ENCODE results near the gene FOXP1. TPM values are rescaled to one million over a fixed set of nuclear protein-coding genes. Genes with fewer than 3 reads are reported as not detected.

The FOXP1 gene
- total and polyA plus RNA-seq, 3 experiments from 2014 or later = 142 to 185 (median 147) TPM

GRCh38 chr3:71218508-71218907, 365.0 kb downstream of the FOXP1 start:
- DNase-seq = no peak
- Mint-ChIP-seq H3K27me3 (peaks cover 0 to 2% of the 10 kb centered on the region in 2 donors), H3K4me1 (peaks cover 29 to 68% (median 32%) of the 10 kb centered on the region in 3 donors), H3K9me3 (peaks cover 0 to 11% (median 2%) of the 10 kb centered on the region in 5 donors), H3K27ac (peak overlapping the region in 2 of 8 donors; percentile 49 to 92), H3K36me3 (peaks cover 17 to 30% (median 24%) of the 10 kb centered on the region in 3 donors), H3K4me3 (no peak overlapping the region)
- Histone ChIP-seq H3K36me3 (ENCODE audit: insufficient read depth, low read length) (no peaks in the 10 kb centered on the region), H3K4me3 (ENCODE audit: low read length) (no peak overlapping the region), H3K9me3 (ENCODE audit: low read length) (no peaks in the 10 kb centered on the region), H3K27me3 (ENCODE audit: insufficient read depth, low read length, poor library complexity, severe bottlenecking) (no peaks in the 10 kb centered on the region), H3K27ac (ENCODE audit: low read depth, low read length) (no peak overlapping the region), H3K4me1 (ENCODE audit: insufficient read depth, low read length) (peaks cover 11% of the 10 kb centered on the region)
- ChIA-PET POLR2A (no interaction called here), CTCF (no interaction called here)

GRCh38 chr3:71217640-71218222, 365.8 kb downstream of the FOXP1 start:
- Mint-ChIP-seq H3K4me3 (no peak overlapping the region), H3K36me3 (peaks cover 12 to 31% (median 22%) of the 10 kb centered on the region in 3 donors)
- POLR2A ChIA-PET = interaction anchor here (1.0 kb wide), 1 partner anchor 9 kb away, joined by 3 read pairs; no protein-coding TSS in a partner anchor

GRCh38 chr3:71215351-71215750, 368.2 kb downstream of the FOXP1 start:
- no peak for DNase-seq
- ChIA-PET CTCF (no interaction called here), POLR2A (no interaction called here)
- peaks cover 0 to 2% (median 0%) of the 10 kb centered on the region in 5 donors for H3K9me3 Mint-ChIP-seq
- Histone ChIP-seq H3K27ac (ENCODE audit: low read depth, low read length) (no peak overlapping the region), H3K27me3 (ENCODE audit: insufficient read depth, low read length, poor library complexity, severe bottlenecking) (no peaks in the 10 kb centered on the region), H3K4me3 (ENCODE audit: low read length) (no peak overlapping the region), H3K36me3 (ENCODE audit: insufficient read depth, low read length) (no peaks in the 10 kb centered on the region), H3K4me1 (ENCODE audit: insufficient read depth, low read length) (peaks cover 25% of the 10 kb centered on the region), H3K9me3 (ENCODE audit: low read length) (no peaks in the 10 kb centered on the region)
- H3K4me3 Mint-ChIP-seq = no peak overlapping the region
- peak overlapping the region in 1 of 8 donors; percentile 13 for H3K27ac Mint-ChIP-seq
- peaks cover 0 to 2% of the 10 kb centered on the region in 2 donors for H3K27me3 Mint-ChIP-seq
- peaks cover 31 to 75% (median 49%) of the 10 kb centered on the region in 3 donors for H3K4me1 Mint-ChIP-seq
- peaks cover 0 to 20% (median 15%) of the 10 kb centered on the region in 3 donors for H3K36me3 Mint-ChIP-seq

More at GRCh38 chr3:71217640-71218222, 365.8 kb downstream of the FOXP1 start:
- H3K27ac Mint-ChIP-seq = peak overlapping the region in 4 of 8 donors; percentile 29 to 66 (median 44)
- no peaks in the 10 kb centered on the region for H3K36me3 ChIP-seq (ENCODE audit: insufficient read depth, low read length)
- peaks cover 0 to 7% (median 2%) of the 10 kb centered on the region in 5 donors for H3K9me3 Mint-ChIP-seq
- H3K4me1 ChIP-seq (ENCODE audit: insufficient read depth, low read length) = peaks cover 11% of the 10 kb centered on the region
- H3K27me3 Mint-ChIP-seq = peaks cover 0 to 2% of the 10 kb centered on the region in 2 donors
- CTCF ChIA-PET = no interaction called here
- no peak overlapping the region for H3K4me3 ChIP-seq (ENCODE audit: low read length)
- no peaks in the 10 kb centered on the region for H3K27me3 ChIP-seq (ENCODE audit: insufficient read depth, low read length, poor library complexity, severe bottlenecking)
- no peak overlapping the region for H3K27ac ChIP-seq (ENCODE audit: low read depth, low read length)
- DNase-seq = no peak
- peaks cover 27 to 67% (median 32%) of the 10 kb centered on the region in 3 donors for H3K4me1 Mint-ChIP-seq
- H3K9me3 ChIP-seq (ENCODE audit: low read length) = no peaks in the 10 kb centered on the region

GRCh38 chr3:71214797-71215196, 368.7 kb downstream of the FOXP1 start:
- Histone ChIP-seq H3K36me3 (ENCODE audit: insufficient read depth, low read length) (no peaks in the 10 kb centered on the region), H3K27me3 (ENCODE audit: insufficient read depth, low read length, poor library complexity, severe bottlenecking) (no peaks in the 10 kb centered on the region), H3K4me3 (ENCODE audit: low read length) (no peak overlapping the region), H3K27ac (ENCODE audit: low read depth, low read length) (no peak overlapping the region), H3K9me3 (ENCODE audit: low read length) (no peaks in the 10 kb centered on the region), H3K4me1 (ENCODE audit: insufficient read depth, low read length) (peaks cover 31% of the 10 kb centered on the region)
- H3K27ac Mint-ChIP-seq = peak overlapping the region in 1 of 8 donors; percentile 33
- CTCF ChIA-PET = no interaction called here
- peaks cover 33 to 75% (median 54%) of the 10 kb centered on the region in 3 donors for H3K4me1 Mint-ChIP-seq
- peaks cover 0 to 2% (median 0%) of the 10 kb centered on the region in 5 donors for H3K9me3 Mint-ChIP-seq
- DNase-seq = no peak
- POLR2A ChIA-PET = no interaction called here
- H3K4me3 Mint-ChIP-seq = no peak overlapping the region
- peaks cover 0 to 18% (median 17%) of the 10 kb centered on the region in 3 donors for H3K36me3 Mint-ChIP-seq
- peaks cover 0 to 2% of the 10 kb centered on the region in 2 donors for H3K27me3 Mint-ChIP-seq

GRCh38 chr3:71214016-71214415, 369.5 kb downstream of the FOXP1 start:
- Mint-ChIP-seq H3K36me3 (peaks cover 0 to 18% (median 14%) of the 10 kb centered on the region in 3 donors), H3K9me3 (peaks cover 0 to 2% (median 0%) of the 10 kb centered on the region in 5 donors), H3K27ac (no peak overlapping the region), H3K4me3 (no peak overlapping the region), H3K27me3 (peaks cover 0 to 2% of the 10 kb centered on the region in 2 donors), H3K4me1 (peaks cover 32 to 77% (median 62%) of the 10 kb centered on the region in 3 donors)
- no peak overlapping the region for H3K27ac ChIP-seq (ENCODE audit: low read depth, low read length)
- no peaks in the 10 kb centered on the region for H3K9me3 ChIP-seq (ENCODE audit: low read length)
- CTCF ChIA-PET = interaction anchor here (0.9 kb wide), 1 partner anchor 298 kb away, joined by 3 read pairs; no protein-coding TSS in a partner anchor
- no peaks in the 10 kb centered on the region for H3K27me3 ChIP-seq (ENCODE audit: insufficient read depth, low read length, poor library complexity, severe bottlenecking)
- no peak overlapping the region for H3K4me3 ChIP-seq (ENCODE audit: low read length)
- POLR2A ChIA-PET = no interaction called here
- DNase-seq = no peak
- peaks cover 38% of the 10 kb centered on the region for H3K4me1 ChIP-seq (ENCODE audit: insufficient read depth, low read length)
- H3K36me3 ChIP-seq (ENCODE audit: insufficient read depth, low read length) = no peaks in the 10 kb centered on the region

DNA sequence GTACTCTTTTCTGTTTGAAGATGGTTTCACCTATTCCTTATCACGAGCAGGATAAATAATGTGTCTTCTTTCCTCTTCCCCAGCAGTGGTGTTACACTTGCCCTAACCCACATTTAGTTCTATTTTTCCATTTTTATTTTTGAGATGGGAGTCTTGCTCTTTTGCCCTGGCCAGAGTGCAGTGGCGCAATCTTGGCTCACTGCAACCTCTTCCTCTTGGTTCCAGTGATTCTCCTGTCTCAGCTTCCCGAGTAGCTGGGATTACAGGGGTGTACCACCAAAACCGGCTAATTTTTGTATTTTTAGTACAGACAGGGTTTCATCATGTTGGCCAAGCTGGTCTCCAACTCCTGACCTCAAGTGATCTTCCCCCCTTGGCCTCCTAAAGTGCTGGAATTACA, 372.4 kb downstream of the FOXP1 start:
- Histone ChIP-seq H3K4me1 (ENCODE audit: insufficient read depth, low read length) (peaks cover 56% of the 10 kb centered on the region), H3K9me3 (ENCODE audit: low read length) (no peaks in the 10 kb centered on the region), H3K27me3 (ENCODE audit: insufficient read depth, low read length, poor library complexity, severe bottlenecking) (no peaks in the 10 kb centered on the region), H3K36me3 (ENCODE audit: insufficient read depth, low read length) (no peaks in the 10 kb centered on the region), H3K4me3 (ENCODE audit: low read length) (no peak overlapping the region), H3K27ac (ENCODE audit: low read depth, low read length) (no peak overlapping the region)
- H3K4me3 Mint-ChIP-seq = peak overlapping the region in 1 of 7 donors; percentile 23
- ChIA-PET POLR2A (no interaction called here), CTCF (no interaction called here)
- H3K4me1 Mint-ChIP-seq = peaks cover 36 to 87% (median 79%) of the 10 kb centered on the region in 3 donors
- no peaks in the 10 kb centered on the region for H3K9me3 Mint-ChIP-seq
- peaks cover 0 to 13% (median 9%) of the 10 kb centered on the region in 3 donors for H3K36me3 Mint-ChIP-seq
- H3K27me3 Mint-ChIP-seq = no peaks in the 10 kb centered on the region
- H3K27ac Mint-ChIP-seq = peak overlapping the region in 1 of 8 donors; percentile 55
- DNase-seq = no peak

- peaks cover 0 to 13% (median 9%) of the 10 kb centered on the region in 3 donors for H3K36me3 Mint-ChIP-seq
- no peak overlapping the region for H3K27ac ChIP-seq (ENCODE audit: low read depth, low read length)
- no peaks in the 10 kb centered on the region for H3K9me3 Mint-ChIP-seq
- no peak overlapping the region for H3K4me3 ChIP-seq (ENCODE audit: low read length)
- H3K27me3 ChIP-seq (ENCODE audit: insufficient read depth, low read length, poor library complexity, severe bottlenecking) = no peaks in the 10 kb centered on the region
- DNase-seq = no peak
- peaks cover 35 to 84% (median 77%) of the 10 kb centered on the region in 3 donors for H3K4me1 Mint-ChIP-seq
- H3K27me3 Mint-ChIP-seq = no peaks in the 10 kb centered on the region
- no peak overlapping the region for H3K4me3 Mint-ChIP-seq
- peaks cover 56% of the 10 kb centered on the region for H3K4me1 ChIP-seq (ENCODE audit: insufficient read depth, low read length)
- CTCF ChIA-PET = no interaction called here
- no peaks in the 10 kb centered on the region for H3K36me3 ChIP-seq (ENCODE audit: insufficient read depth, low read length)
- peak overlapping the region in 3 of 8 donors; percentile 17 to 94 (median 61) for H3K27ac Mint-ChIP-seq
- H3K9me3 ChIP-seq (ENCODE audit: low read length) = no peaks in the 10 kb centered on the region
- POLR2A ChIA-PET = no interaction called here
These were observed 373.1 kb downstream of the FOXP1 start for GRCh38 chr3:71210257-71211007.

All from CD8-positive, alpha-beta memory T cell (primary cell).